IMR-90 (cell line): Measurements from ENCODE around the gene PABPC1L. TPM values are rescaled to one million over a fixed set of nuclear protein-coding genes. Genes with fewer than 3 reads are reported as not detected.

Experiments
- ATAC-seq: fragments of 200-7000 bp; cut with Tn5 transposase; 2 replicates; pipeline ENCODE4 v1.9.1; 2020; ENCODE audit warnings: low read depth, mild to moderate bottlenecking, moderate library complexity
- BruUV-seq: library from RNA; stranded (reverse); fragments of 400-500 nt; replicated peaks from 2 replicates; lab custom pipeline; 2021; lab: Mats Ljungman, UMichigan
- CTCF ChIA-PET: fragments of 300-600 bp; formaldehyde crosslinking; extraction: SDS; loops from one replicate; lab custom pipeline; 2021; ENCODE audit warnings: antibody characterized with exemption; lab: Yijun Ruan, JAX
- POLR2A ChIA-PET: fragments of 300-600 bp; sonication (Branson Sonifier 250); formaldehyde crosslinking; loops from one replicate; lab custom pipeline; 2022; ENCODE audit warnings: antibody characterized with exemption; ENCODE audit not compliant: unreplicated experiment; lab: Charles Lee
- DNase-seq: peaks from one replicate; pipeline ENCODE4 v3.0.0; 2013
- H2AFZ ChIP-seq: replicated peaks from 2 replicates; pipeline ENCODE3; 2013; ENCODE audit warnings: low read length, mild to moderate bottlenecking; ENCODE audit not compliant: poor library complexity
- H2AK5ac ChIP-seq: 2 replicates; pipeline ENCODE4 v1.6.1; 2013; ENCODE audit warnings: low read depth, low read length, inconsistent platforms
- H2AK9ac ChIP-seq: replicated peaks from 2 replicates; pipeline ENCODE3; 2013; ENCODE audit warnings: mild to moderate bottlenecking, low read depth, low read length, moderate library complexity; ENCODE audit not compliant: poor library complexity
- H2BK120ac ChIP-seq: 2 replicates; pipeline ENCODE4 v1.6.1; 2013; ENCODE audit warnings: low read depth, low read length, inconsistent platforms
- H2BK15ac ChIP-seq: 3 replicates; pipeline ENCODE4 v1.6.1; 2013; ENCODE audit warnings: low read depth, low read length, inconsistent platforms
- H2BK20ac ChIP-seq: 2 replicates; pipeline ENCODE4 v1.6.1; 2013; ENCODE audit warnings: low read depth, mild to moderate bottlenecking, inconsistent platforms, low read length, moderate library complexity
- H2BK5ac ChIP-seq: 2 replicates; pipeline ENCODE4 v1.6.1; 2013; ENCODE audit warnings: mild to moderate bottlenecking, low read depth, low read length, inconsistent platforms; ENCODE audit not compliant: poor library complexity, severe bottlenecking
- H3K14ac ChIP-seq: replicated peaks from 2 replicates; pipeline ENCODE4 v1.6.1; 2013; ENCODE audit warnings: low read depth, low read length, inconsistent platforms
- H3K18ac ChIP-seq: 2 replicates; pipeline ENCODE4 v1.6.1; 2013; ENCODE audit warnings: low read depth, low read length, control low read depth
- H3K23ac ChIP-seq: 2 replicates; pipeline ENCODE4 v1.6.1; 2013; ENCODE audit warnings: low read depth, low read length, inconsistent platforms
- H3K27ac ChIP-seq: 2 replicates; pipeline ENCODE4 v1.5.1; 2013; ENCODE audit warnings: mild to moderate bottlenecking, control low read depth, low read length; ENCODE audit not compliant: insufficient read depth
- H3K27me3 ChIP-seq: 2 replicates; pipeline ENCODE4 v1.6.1; 2013; ENCODE audit warnings: low read length; ENCODE audit not compliant: control insufficient read depth, insufficient read depth
- H3K36me3 ChIP-seq: 2 replicates; pipeline ENCODE4 v1.6.1; 2013; ENCODE audit warnings: low read length, mixed read lengths; ENCODE audit not compliant: control insufficient read depth, insufficient read depth
- H3K4ac ChIP-seq: 2 replicates; pipeline ENCODE4 v1.6.1; 2013; ENCODE audit warnings: low read depth, low read length, inconsistent platforms
- H3K4me1 ChIP-seq: 2 replicates; pipeline ENCODE4 v1.6.1; 2013; ENCODE audit warnings: low read length, mixed read lengths; ENCODE audit not compliant: control insufficient read depth, insufficient read depth
- H3K4me2 ChIP-seq: 2 replicates; pipeline ENCODE4 v1.6.1; 2013; ENCODE audit warnings: low read depth, mild to moderate bottlenecking, control low read depth, low read length, moderate library complexity
- H3K4me3 ChIP-seq: 2 replicates; pipeline ENCODE4 v1.5.1; 2013; ENCODE audit warnings: low read depth, mild to moderate bottlenecking, control low read depth, low read length, moderate library complexity; ENCODE audit not compliant: insufficient read depth
- H3K56ac ChIP-seq: 2 replicates; pipeline ENCODE4 v1.6.1; 2013; ENCODE audit warnings: low read length, inconsistent platforms; ENCODE audit not compliant: insufficient read depth; ENCODE audit errors: extremely low read depth
- H3K79me1 ChIP-seq, 2 experiments: 2 replicates each; pipeline ENCODE4 v1.6.1; 2013; ENCODE audit warnings: low read length in 2 of 2, inconsistent platforms in 1 of 2, low read depth in 1 of 2
- H3K9ac ChIP-seq: 2 replicates; pipeline ENCODE4 v1.6.1; 2013; ENCODE audit warnings: low read depth, low read length, control low read depth
- H3K9me1 ChIP-seq: 2 replicates; pipeline ENCODE4 v1.6.1; 2013; ENCODE audit warnings: low read length, inconsistent platforms; ENCODE audit not compliant: insufficient read depth
- H3K9me3 ChIP-seq: 2 replicates; pipeline ENCODE4 v1.6.1; 2013; ENCODE audit warnings: low read length; ENCODE audit not compliant: control insufficient read depth, insufficient read depth
- H4K20me1 ChIP-seq: 2 replicates; pipeline ENCODE4 v1.6.1; 2013; ENCODE audit warnings: low read length, inconsistent platforms; ENCODE audit not compliant: insufficient read depth
- H4K5ac ChIP-seq: 2 replicates; pipeline ENCODE4 v1.6.1; 2013; ENCODE audit warnings: mild to moderate bottlenecking, low read depth, low read length, control low read depth
- H4K8ac ChIP-seq, 2 experiments: 2 replicates each; pipeline ENCODE4 v1.6.1; 2013; ENCODE audit warnings: low read depth in 2 of 2, low read length in 2 of 2, control low read depth in 1 of 2, inconsistent platforms in 1 of 2
- H4K91ac ChIP-seq: 2 replicates; pipeline ENCODE4 v1.6.1; 2013; ENCODE audit warnings: low read depth, low read length, inconsistent platforms; ENCODE audit not compliant: insufficient read depth
- BHLHE40 ChIP-seq: fragments of 150-350 bp; IDR thresholded peaks from 2 replicates; pipeline ENCODE4 v1.6.1; 2016; ENCODE audit warnings: mild to moderate bottlenecking, low read depth, low read length
- CHD1 ChIP-seq: IDR thresholded peaks from 2 replicates; pipeline ENCODE4 v1.6.1; 2012; ENCODE audit warnings: low read depth, low read length, improper control_type of control experiment
- CTCF ChIP-seq: conservative IDR thresholded peaks from 2 replicates; pipeline ENCODE4 v1.5.1; 2012; ENCODE audit warnings: mild to moderate bottlenecking, low read depth, low read length, improper control_type of control experiment
- ELK1 ChIP-seq: fragments of 150-350 bp; IDR thresholded peaks from 2 replicates; pipeline ENCODE4 v1.6.1; 2016; ENCODE audit warnings: low read depth, mild to moderate bottlenecking, low read length, moderate library complexity, borderline replicate concordance
- FOS ChIP-seq: fragments of 150-350 bp; IDR thresholded peaks from 2 replicates; pipeline ENCODE4 v1.6.1; 2016; ENCODE audit warnings: low read depth, low read length
- MAFK ChIP-seq: IDR thresholded peaks from 2 replicates; pipeline ENCODE4 v1.6.1; 2012; ENCODE audit warnings: low read depth, low read length, improper control_type of control experiment
- MAZ ChIP-seq: IDR thresholded peaks from 2 replicates; pipeline ENCODE4 v1.6.1; 2012; ENCODE audit warnings: low read depth, mild to moderate bottlenecking, low read length, improper control_type of control experiment, moderate library complexity, borderline replicate concordance
- MXI1 ChIP-seq: IDR thresholded peaks from 2 replicates; pipeline ENCODE4 v1.6.1; 2012; ENCODE audit warnings: low read depth, mild to moderate bottlenecking, low read length, moderate library complexity, borderline replicate concordance
- NFE2L2 ChIP-seq: fragments of 150-350 bp; IDR thresholded peaks from 2 replicates; pipeline ENCODE4 v1.6.1; 2016; ENCODE audit warnings: low read depth, mild to moderate bottlenecking, low read length
- POLR2A ChIP-seq: IDR thresholded peaks from 2 replicates; pipeline ENCODE4 v1.6.1; 2012; ENCODE audit warnings: mild to moderate bottlenecking, low read depth, low read length
- RAD21 ChIP-seq: IDR thresholded peaks from 2 replicates; pipeline ENCODE4 v1.6.1; 2012; ENCODE audit warnings: low read length, improper control_type of control experiment
- RCOR1 ChIP-seq: IDR thresholded peaks from 2 replicates; pipeline ENCODE4 v1.6.1; 2012; ENCODE audit warnings: mild to moderate bottlenecking, low read length, improper control_type of control experiment; ENCODE audit not compliant: insufficient replicate concordance
- SMC3 ChIP-seq: fragments of 150-350 bp; IDR thresholded peaks from 2 replicates; pipeline ENCODE4 v1.6.1; 2016; ENCODE audit warnings: low read depth, mild to moderate bottlenecking, antibody characterized with exemption, low read length, moderate library complexity
- WGBS, 2 experiments: methylation state at CpG; one replicate each; pipeline versions ENCODE4 v1.1.5 to v1.1.7; 2013; ENCODE audit warnings: missing lambda C conversion rate in 2 of 2; ENCODE audit not compliant: insufficient read length in 1 of 2; ENCODE audit errors: extremely low coverage in 2 of 2; 5-methylcytosine and 5-hydroxymethylcytosine counted together
- dilution Hi-C: fragments of 300-500 bp; cut with HindIII; formaldehyde crosslinking; loops from one replicate; pipeline ENCODE4 v1.14.3; 2018; ENCODE audit warnings: low sequenced_read_pairs; ENCODE audit not compliant: unreplicated experiment
- in situ Hi-C: fragments of 300-500 bp; cut with MboI; formaldehyde crosslinking; loops from 3 replicates; pipeline ENCODE4 v1.14.3; 2019; ENCODE audit warnings: low sequenced_read_pairs, inconsistent platforms, mixed read lengths
- intact Hi-C: fragments of 100-400 bp; cut with micrococcal nuclease; formaldehyde crosslinking; loops from 2 replicates; pipeline ENCODE4 v1.10.0; 2022
- polyA plus RNA-seq, 3 experiments: library from polyadenylated mRNA; depleted of rRNA; stranded (reverse); fragments of >200 nt; gene quantifications; 2 replicates each; pipeline ENCODE4 v1.2.3, GENCODE V29; 2012; ENCODE audit warnings: low replicate concordance in 1 of 3
- total RNA-seq: library from RNA; depleted of rRNA; stranded (reverse); fragments of >200 nt; gene quantifications from 2 replicates; pipeline ENCODE4 v1.2.3, GENCODE V29; 2012

PABPC1L gene
- total and polyA plus RNA-seq, 2 of the 4 experiments (the other 2 are of a cell fraction): 6.1 to 82.4 TPM

GRCh38 chr20:44963325-44964215 is 53.7 kb downstream of the PABPC1L start (continued):
- TF ChIP-seq FOS: no peak
- no peak for TF ChIP-seq RAD21

GRCh38 chr20:44965651-44966029 is 55.8 kb downstream of the PABPC1L start:
- Histone ChIP-seq H4K5ac (peak overlapping the region; percentile 87), H3K4ac (peak overlapping the region; percentile 94), H3K18ac (peak overlapping the region; percentile 55), H3K27me3 (no peaks in the 10 kb centered on the region), H2BK15ac (peak overlapping the region; percentile 72; the same call in 1 of the 3 replicates), H2BK20ac (no peak overlapping the region), H4K8ac (peak overlapping the region; percentile 99), H3K9me1 (peaks cover 10% of the 10 kb centered on the region), H3K14ac (peak overlapping the region; percentile 98), H3K27ac (peak overlapping the region; percentile 90), H2BK120ac (no peak overlapping the region; the same call in 1 of the 2 replicates), H3K4me3 (peak overlapping the region; percentile 72), H3K9ac (peak overlapping the region; percentile 98), H3K4me2 (peak overlapping the region; percentile 80), H3K9me3 (no peaks in the 10 kb centered on the region), H3K79me1 (peaks cover 24 to 33% of the 10 kb centered on the region in 2 experiments), H4K91ac (peak overlapping the region; percentile 85; the same call in 1 of the 2 replicates), H4K20me1 (no peaks in the 10 kb centered on the region; the same call in 1 of the 2 replicates), H2AK9ac (peak overlapping the region; percentile 92), H2AFZ (peak overlapping the region; percentile 98), H3K36me3 (no peaks in the 10 kb centered on the region), H2AK5ac (peak overlapping the region; percentile 89), H3K56ac (peak overlapping the region; percentile 94), H3K23ac (peak overlapping the region; percentile 92; the same call in 1 of the 2 replicates), H3K4me1 (peaks cover 8% of the 10 kb centered on the region; the same call in 1 of the 2 replicates), H2BK5ac (peak overlapping the region; percentile 86)
- no peak for DNase-seq
- ChIA-PET POLR2A (no interaction called here), CTCF (no interaction called here)
- ATAC-seq: no peak
- in situ Hi-C loops (no loop called here), dilution Hi-C loops (no loop called here), intact Hi-C loops (loop anchor here (10.0 kb wide), 1 partner anchor 809 kb away; no protein-coding TSS in a partner anchor)
- 64% methylated on average over 4 of the region's 5 CpGs; no CpG with 5 or more reads in 1 of the 2 experiments for WGBS, 2 experiments
- BruUV-seq: no TSS peak
- no peak for TF ChIP-seq POLR2A
- no peak for TF ChIP-seq MAZ
- no peak for TF ChIP-seq RAD21
- TF ChIP-seq SMC3: no peak
- TF ChIP-seq BHLHE40: no peak
- TF ChIP-seq ELK1: no peak
- TF ChIP-seq MAFK: no peak
- TF ChIP-seq CHD1: no peak
- TF ChIP-seq CTCF: no peak
- no peak for TF ChIP-seq RCOR1
- TF ChIP-seq NFE2L2: no peak
- TF ChIP-seq MXI1: no peak
